GM04504 (cell line): ENCODE measurements around the gene TNS1.

Experiments
- DNase-seq: peaks from one replicate; pipeline ENCODE4 v3.0.0-alpha.2; 2012; ENCODE audit warnings: low read depth

The TNS1 gene

DNA sequence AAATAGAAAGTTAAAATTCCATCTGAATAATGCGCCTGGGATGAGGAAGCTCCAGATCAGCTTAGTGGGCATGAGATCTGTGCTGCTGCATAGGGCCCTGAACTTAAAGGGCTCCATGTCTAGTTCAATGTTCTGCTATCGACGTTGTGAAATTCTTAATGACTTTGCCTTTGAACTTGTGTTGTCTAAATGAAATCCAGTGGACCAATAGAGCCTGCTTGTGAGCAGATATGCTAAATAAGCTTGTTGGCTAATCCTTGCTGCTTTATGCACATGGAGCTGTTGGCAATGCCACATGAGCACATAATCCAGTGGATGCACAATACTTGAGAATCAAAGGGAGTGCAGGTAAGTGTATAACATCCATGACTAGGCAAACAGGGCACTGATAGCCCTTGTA, 228.6 kb downstream of the TNS1 start:
- DNase-seq: no peak

DNA sequence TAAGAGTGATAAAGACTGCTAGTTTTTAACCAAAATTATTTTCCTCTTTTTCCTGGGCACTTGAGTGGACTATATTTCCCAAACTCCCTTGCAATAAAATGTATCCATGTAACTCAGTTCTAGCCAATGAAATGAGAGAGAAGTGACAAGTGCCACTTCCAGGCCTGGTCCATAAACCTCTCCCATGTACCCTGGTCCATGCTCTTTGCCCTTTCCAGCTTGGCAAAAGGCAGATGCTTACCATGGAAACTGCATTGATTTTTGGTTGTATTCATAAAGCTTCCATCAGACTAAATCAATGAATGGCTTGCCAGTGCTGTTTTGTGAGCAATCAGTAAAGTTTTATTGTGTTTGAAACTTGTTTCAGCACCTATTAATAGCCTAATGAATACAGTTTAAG, 229.3 kb downstream of the TNS1 start:
- DNase-seq: no peak

DNA sequence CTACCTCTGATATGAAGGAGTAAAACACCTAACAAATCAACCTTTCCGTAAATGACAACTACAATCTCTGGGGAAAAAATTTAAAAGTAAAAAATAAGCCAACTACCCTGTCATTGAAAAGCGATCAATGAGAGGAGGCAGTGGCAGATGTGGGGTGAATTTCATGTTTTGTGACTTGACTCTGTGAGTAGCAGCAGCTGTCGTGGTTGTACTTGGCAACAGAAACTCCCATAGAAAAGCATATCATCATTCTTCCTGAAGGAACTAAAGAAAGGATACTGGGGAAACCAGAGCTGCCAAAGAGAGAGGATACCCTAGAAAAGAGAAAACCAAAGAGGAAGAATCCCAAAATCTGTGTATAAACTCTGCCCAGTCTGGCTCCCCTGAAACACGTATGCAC, 236.4 kb downstream of the TNS1 start:
- DNase-seq: no peak

GRCh38 chr2:217761645-217762277, 241.0 kb downstream of the TNS1 start:
- no peak for DNase-seq

DNA sequence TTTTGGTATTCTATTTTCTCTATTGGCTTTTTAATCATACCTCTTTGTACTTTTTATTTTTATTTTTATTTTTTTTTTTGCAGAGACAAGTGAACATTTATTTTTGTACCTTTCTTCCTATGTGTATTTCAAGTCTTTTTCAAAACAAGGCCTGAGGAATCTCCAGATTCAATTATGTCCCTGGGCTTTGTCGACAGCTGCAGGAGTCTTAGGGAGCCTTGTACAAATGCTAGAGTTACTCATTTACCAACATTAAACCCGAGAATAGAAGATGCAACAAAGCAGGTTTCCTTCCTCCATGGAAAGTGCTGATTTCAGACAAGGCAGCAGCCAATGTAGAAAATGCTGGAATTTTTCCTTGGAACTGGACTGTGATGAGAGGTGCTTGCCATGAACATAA, 242.8 kb downstream of the TNS1 start:
- no peak for DNase-seq

- no peak for DNase-seq
Measured at GRCh38 chr2:217757108-217757463, 245.7 kb downstream of the TNS1 start.

- DNase-seq: no peak
Measured at GRCh38 chr2:217756375-217757107, 246.3 kb downstream of the TNS1 start.

DNA sequence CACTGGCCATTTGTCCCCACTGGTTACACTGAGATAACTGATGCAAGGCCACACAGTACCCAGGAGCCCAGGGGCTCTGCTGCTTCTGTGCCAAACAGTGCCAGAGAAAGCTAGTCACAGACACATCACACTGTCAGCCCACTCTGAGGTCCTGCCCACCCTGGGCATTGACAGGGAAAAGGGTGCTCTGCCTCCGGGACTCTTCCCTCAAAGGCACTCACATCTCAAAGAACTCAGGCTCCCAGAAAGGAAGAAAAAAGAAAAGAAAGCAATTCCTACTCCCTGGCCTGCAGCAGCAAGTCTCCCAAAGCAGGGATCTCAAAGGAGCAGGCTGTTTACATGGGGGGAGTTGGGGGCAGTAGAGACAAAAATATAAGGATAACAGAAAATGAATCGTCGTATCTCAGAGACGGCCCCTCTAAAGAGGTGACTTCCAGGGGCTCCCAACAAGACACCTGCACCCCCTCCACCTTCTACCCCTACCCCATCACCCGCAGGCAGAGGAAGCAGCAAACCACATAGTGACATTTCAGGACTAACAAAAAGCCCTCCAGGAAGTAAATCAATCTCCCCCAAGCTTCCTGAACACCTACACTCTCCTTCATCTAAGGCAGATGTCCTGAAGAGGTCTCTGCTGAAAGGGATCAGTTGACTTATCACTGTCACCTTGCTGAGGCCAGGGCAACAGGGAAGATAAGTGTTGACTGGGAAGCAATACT, 247.6 kb downstream of the TNS1 start:
- no peak for DNase-seq

DNA sequence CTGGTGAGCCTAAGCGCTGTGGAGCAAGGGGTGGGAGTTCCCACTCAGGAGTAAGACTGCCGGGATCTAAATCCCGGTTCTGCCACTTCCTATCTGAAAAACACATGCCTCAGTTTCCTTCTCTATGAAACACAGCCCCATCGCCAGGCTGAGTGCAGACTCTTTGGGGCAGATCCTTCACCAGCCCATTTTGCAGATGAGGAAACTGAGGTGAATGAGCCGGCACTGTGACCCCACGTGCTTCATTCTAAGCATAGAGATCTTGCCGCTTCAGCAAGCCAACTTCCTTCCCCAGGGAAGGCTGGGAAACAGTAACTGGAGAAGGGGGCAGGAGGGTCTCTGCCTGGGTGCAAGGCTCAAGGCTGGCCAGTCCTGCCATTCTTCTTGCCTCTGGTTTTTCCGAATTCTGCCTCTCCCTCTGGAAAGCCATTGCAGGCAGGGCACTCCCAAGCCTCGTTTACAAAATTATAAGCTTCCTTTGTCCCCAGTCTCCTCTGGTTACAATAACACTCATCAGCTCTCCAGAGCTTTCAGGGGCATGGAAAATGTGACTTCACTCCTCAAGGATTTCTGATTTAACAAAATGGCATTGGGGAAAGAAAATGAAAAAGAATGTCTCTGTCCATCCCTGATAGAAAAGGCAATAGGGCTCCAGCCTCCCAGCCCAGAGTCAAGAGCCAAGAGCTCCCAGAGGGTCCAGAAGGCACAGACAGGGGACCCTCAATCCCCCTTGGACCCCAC, 249.2 kb downstream of the TNS1 start:
- no peak for DNase-seq

DNA sequence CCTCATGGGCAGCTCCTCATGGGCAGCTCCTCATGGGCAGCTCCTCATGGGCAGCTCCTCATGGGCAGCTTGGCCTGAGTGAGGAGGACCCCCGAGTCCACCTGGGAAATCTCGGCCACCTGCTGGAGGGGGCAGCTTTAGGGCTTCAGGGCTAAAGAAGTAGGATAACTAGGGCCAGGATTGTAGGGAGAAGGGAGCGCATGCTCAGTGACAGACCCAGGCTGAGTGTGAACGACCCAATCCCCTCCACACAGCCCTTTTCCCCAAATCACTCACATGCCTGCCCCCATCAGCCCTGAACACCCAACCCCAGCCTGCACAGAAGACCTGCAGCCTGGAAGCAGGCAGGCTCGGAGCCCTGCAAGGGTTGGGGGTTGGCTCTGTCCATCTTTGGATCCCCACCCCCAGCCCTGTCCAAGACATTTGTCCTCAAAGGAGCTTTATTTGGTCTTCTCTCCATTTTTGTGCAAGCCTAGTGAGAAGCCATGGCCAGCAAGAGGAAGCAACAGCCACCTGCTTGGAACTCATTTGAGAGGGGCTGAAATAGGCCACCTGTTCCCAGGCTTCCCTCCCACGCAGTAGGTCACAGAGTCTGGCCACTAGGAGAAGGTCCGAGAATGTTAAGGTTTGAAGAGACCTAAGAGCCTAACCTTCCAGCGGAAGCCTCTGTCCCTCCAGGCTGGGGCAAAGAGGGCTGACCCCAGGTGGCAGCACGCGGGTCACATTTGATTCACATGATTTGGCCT, 249.9 kb downstream of the TNS1 start:
- no peak for DNase-seq

DNA sequence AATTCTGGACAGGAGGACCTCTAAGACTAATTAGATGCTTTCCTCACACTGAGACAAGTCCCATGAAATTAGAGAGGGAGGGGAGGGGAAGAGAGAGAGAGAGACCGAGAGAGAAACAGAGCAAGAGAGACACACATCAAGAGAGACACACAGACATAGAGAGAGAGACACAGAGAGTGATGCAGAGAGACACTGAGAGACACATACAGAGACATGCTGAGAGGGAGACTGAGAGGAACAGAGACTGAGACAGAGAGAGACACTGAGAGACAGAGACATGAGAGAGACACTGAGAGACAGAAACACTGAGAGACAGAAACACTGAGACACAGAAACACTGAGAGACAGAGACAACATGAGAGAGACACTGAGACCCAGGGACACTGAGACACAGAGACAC, 250.8 kb downstream of the TNS1 start:
- no peak for DNase-seq

- no peak for DNase-seq
Measured at GRCh38 chr2:217751192-217751591, 251.6 kb downstream of the TNS1 start.
